ENCODE results near the gene SYNJ1.
"Not testable (repeated sequence)": the region's sequence is repeated elsewhere in the genome, so short reads cannot be mapped to it uniquely, and the experiment has no call there.

Gene SYNJ1

DNA sequence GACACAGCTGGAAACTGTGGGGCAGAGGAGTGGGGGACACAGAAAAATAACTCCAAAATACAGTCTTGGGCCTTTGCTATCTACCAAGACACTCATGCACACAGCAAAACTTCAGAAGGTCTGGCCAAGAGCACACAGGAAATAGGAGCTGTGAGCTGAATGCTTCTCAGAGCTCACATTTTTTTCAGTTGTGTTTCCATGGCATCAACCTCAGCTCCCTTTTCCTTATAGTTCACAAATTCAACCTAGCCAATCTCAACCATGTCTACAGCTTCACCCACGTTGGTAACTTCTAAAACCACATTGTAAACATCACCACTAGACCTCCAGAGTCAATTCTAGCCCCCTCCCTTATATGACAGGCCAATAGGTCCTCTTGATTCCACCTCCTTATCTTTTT is 19.6 kb upstream of the SYNJ1 start:
- Mint-ChIP-seq H3K4me1 (ENCODE audit: low read depth) (peaks cover 31% of the 10 kb centered on the region), H3K27ac (peak overlapping the region; percentile 35), H3K9me3 (ENCODE audit: low read depth) (no peaks in the 10 kb centered on the region), H3K27me3 (no peaks in the 10 kb centered on the region), H3K4me3 (no peak overlapping the region), H3K36me3 (peaks cover 37% of the 10 kb centered on the region)

DNA sequence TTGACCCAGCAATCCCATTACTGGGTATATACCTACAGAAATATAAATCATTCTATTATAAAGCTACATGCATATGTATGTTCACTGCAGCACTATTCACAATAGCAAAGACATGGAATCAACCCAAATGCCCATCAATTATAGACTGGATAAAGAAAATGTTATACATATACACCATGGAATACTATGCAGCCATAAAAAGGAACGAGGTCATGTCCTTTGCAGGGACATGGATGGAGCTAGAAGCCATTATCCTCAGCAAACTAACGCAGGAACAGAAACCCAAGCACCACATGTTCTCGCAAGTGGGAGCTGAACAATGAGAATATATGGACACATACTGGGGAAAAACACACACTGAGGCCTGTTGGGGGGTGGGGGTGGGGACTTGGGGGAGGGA is 18.9 kb upstream of the SYNJ1 start:
- not testable (repeated sequence) for H3K4me3 Mint-ChIP-seq; H3K9me3 Mint-ChIP-seq (ENCODE audit: low read depth); H3K27ac Mint-ChIP-seq; H3K27me3 Mint-ChIP-seq
- Mint-ChIP-seq H3K36me3 (peaks cover 38% of the 10 kb centered on the region), H3K4me1 (ENCODE audit: low read depth) (peaks cover 31% of the 10 kb centered on the region)

DNA sequence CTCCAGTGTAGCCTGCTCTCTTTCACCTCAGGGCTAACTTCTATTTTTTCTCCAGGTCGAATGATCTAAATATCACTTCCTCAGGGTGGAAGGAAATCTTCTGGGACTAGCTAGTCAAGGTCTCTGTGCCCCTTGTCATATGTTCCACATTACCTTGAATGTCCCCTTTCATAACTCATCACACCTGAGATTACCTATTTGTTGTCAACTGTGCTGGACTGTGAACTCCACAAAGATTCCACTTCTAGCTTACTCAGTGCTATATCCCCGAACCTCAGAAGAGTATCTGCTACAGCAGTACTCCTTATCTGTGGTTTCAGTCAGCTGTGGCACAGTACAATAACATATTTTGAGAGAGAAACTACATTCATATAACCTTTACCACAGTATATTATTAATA is 14.6 kb upstream of the SYNJ1 start:
- H3K36me3 Mint-ChIP-seq, result peaks cover 37% of the 10 kb centered on the region
- no peaks in the 10 kb centered on the region for H3K27me3 Mint-ChIP-seq
- peaks cover 13% of the 10 kb centered on the region for H3K4me1 Mint-ChIP-seq (ENCODE audit: low read depth)

DNA sequence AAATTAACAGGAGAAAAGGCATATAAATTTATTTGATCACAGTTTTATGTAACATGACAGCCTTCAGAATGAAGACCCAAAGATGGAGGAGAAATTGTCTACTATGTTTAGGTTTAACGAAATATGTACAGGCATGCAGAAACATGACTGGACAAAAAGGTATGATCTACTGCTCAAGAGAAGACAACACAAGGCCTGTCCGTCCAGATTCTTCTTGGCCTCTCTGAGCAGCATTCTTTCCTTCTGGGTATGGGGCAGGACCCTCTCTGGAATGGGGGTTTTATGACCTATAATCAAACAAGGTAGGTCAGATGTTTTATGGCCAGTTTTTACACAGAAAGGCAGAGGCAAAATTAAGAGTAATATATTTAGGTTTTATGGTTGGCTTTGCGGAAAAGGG is 13.5 kb upstream of the SYNJ1 start:
- H3K4me1 Mint-ChIP-seq (ENCODE audit: low read depth), result peaks cover 5% of the 10 kb centered on the region
- peaks cover 30% of the 10 kb centered on the region for H3K36me3 Mint-ChIP-seq
- no peak overlapping the region for H3K27ac Mint-ChIP-seq
- H3K27me3 Mint-ChIP-seq, result no peaks in the 10 kb centered on the region
- no peak overlapping the region for H3K4me3 Mint-ChIP-seq
- H3K9me3 Mint-ChIP-seq (ENCODE audit: low read depth), result no peaks in the 10 kb centered on the region

More for the DNA sequence above, 14.6 kb upstream of the SYNJ1 start:
- H3K4me3 Mint-ChIP-seq, result no peak overlapping the region
- peak overlapping the region; percentile 43 for H3K27ac Mint-ChIP-seq
- H3K9me3 Mint-ChIP-seq (ENCODE audit: low read depth), result no peaks in the 10 kb centered on the region

DNA sequence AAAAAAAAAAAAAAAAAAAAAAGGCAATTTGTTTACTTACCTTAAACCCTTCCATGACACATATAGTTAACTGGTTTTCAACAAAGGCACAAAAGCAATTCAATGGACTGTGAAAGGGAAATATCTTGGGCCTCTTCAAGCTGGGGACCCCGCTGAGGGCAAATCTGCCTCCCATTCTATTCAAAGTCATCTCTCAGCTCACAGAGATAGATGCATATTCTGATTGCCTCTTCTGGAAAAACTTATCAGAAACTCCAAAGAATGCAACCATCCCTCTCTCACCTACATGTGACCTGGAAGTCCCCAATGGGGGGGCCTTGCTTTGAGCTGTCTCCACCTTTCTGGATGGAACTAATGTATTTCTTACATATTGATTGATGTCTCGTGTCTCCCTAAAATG is 12.1 kb upstream of the SYNJ1 start:
- no peak overlapping the region for H3K27ac Mint-ChIP-seq

DNA sequence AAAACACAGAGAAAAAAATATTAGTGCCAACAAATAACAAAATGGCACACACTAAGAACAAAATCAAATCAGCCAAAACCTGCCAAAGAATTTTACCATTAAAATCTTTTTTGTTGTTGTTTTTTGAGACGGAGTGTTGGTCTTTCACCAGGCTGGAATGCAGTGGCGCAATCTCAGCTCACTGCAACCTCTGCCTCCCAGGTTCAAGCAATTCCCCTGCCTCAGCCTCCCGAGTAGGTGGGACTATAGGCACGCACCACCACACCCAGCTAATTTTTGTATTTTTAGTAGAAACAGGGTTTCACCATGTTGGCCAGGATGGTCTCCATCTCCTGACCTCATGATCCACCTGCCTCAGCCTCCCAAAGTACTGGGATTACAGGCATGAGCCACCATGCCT is 8.3 kb upstream of the SYNJ1 start:
- Mint-ChIP-seq H3K36me3 (peaks cover 26% of the 10 kb centered on the region), H3K4me1 (ENCODE audit: low read depth) (peaks cover 42% of the 10 kb centered on the region)
- H3K27me3 Mint-ChIP-seq; H3K27ac Mint-ChIP-seq; H3K4me3 Mint-ChIP-seq; H3K9me3 Mint-ChIP-seq (ENCODE audit: low read depth): not testable (repeated sequence)

More for the DNA sequence above, 12.1 kb upstream of the SYNJ1 start:
- H3K4me1 Mint-ChIP-seq (ENCODE audit: low read depth), result peaks cover 12% of the 10 kb centered on the region
- H3K4me3 Mint-ChIP-seq, result no peak overlapping the region
- H3K27me3 Mint-ChIP-seq, result no peaks in the 10 kb centered on the region
- peaks cover 31% of the 10 kb centered on the region for H3K36me3 Mint-ChIP-seq
- no peaks in the 10 kb centered on the region for H3K9me3 Mint-ChIP-seq (ENCODE audit: low read depth)

DNA sequence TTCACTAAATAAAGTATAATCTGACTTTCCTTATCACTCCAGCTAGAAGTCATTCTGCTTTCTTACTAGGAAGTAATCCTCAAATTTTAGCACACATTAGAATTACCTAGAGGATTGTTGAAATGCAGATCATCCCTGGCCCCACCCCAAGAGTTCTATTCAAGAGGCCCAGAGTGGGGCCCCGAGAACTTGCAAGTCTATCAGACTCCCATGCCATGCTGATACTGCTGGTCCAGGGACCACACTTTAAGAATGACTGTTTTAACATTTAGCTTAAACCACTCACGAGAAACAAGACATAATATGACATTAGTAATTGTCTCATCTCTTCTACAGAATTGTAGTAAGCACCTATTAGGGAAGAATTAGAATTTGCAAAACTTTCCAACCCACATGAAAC is 7.7 kb upstream of the SYNJ1 start:
- Mint-ChIP-seq H3K27me3 (no peaks in the 10 kb centered on the region), H3K36me3 (peaks cover 23% of the 10 kb centered on the region), H3K27ac (peak overlapping the region; percentile 86), H3K4me1 (ENCODE audit: low read depth) (peaks cover 48% of the 10 kb centered on the region), H3K9me3 (ENCODE audit: low read depth) (no peaks in the 10 kb centered on the region), H3K4me3 (no peak overlapping the region)

DNA sequence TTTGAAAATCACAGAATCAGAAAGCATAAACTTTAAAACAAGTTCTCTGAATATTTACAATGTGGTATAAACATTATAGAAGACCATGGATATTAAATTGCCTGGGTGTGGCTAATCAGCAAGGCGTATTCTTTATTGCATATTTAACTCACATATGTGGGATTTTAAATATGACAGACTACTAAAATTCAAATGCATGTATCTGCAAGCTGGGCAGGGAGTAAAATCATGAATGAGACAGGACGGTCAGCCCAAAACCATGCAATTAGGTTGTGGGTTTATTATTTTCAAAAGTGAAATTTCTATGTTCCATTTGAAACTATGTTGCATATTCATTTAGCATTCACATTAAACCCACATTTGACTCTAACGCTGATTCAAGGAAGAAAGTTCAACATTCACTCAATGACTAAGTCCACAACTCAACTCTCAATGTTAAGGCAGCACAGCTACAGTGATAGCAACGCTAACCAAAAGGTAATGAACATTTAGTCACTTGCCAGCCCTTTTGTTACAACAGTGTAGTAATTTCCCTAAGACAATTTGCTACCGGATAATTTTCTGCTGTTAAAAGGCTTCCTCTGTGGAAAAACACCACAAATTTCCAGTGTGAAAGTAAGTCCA is 6.3 kb upstream of the SYNJ1 start:
- H3K4me3 Mint-ChIP-seq, result no peak overlapping the region
- H3K27ac Mint-ChIP-seq, result peak overlapping the region; percentile 6
- no peaks in the 10 kb centered on the region for H3K27me3 Mint-ChIP-seq
- H3K36me3 Mint-ChIP-seq, result peaks cover 20% of the 10 kb centered on the region
- H3K4me1 Mint-ChIP-seq (ENCODE audit: low read depth), result peaks cover 54% of the 10 kb centered on the region
- H3K9me3 Mint-ChIP-seq (ENCODE audit: low read depth), result no peaks in the 10 kb centered on the region

DNA sequence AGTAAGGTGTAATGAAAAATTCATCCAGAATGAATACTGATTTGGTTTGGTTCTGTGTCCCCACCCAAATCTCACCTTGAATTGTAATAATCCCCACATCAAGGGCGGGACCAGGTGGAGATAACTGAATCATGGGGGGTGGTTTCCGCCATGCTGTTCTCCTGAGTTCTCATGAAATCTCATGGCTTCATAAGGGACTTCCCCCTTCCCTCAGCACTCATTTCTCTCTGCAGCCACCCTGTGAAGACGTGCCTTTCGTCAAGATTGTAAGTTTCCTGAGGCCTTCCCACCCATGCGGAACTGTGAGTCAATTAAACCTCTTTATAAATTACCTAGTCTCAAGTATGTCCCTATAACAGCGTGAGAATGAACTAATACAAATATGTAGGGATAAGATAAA is 5.5 kb upstream of the SYNJ1 start:
- Mint-ChIP-seq H3K27ac (peak overlapping the region; percentile 50), H3K4me1 (ENCODE audit: low read depth) (peaks cover 59% of the 10 kb centered on the region), H3K36me3 (peaks cover 17% of the 10 kb centered on the region), H3K9me3 (ENCODE audit: low read depth) (no peaks in the 10 kb centered on the region), H3K4me3 (no peak overlapping the region), H3K27me3 (no peaks in the 10 kb centered on the region)

DNA sequence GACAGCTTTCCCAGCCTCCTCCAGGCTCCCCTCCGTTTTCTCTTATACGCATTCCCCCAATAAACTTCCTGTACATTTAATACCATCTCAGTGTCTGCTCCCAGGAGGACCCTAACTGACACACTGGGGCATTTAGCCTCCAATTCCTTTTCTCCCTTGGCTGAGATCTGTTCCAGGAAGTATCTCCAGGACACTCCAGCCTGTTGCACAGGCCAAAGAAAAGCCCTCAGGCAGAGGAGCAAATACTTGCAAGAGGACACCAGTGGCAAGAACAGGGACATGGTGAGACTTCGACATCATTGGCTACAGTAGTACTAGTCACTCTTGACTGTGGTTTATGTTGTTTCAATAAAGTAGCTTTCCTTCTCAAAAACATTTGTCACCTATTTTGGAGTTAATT is 4.7 kb upstream of the SYNJ1 start:
- peaks cover 18% of the 10 kb centered on the region for H3K36me3 Mint-ChIP-seq
- no peaks in the 10 kb centered on the region for H3K9me3 Mint-ChIP-seq (ENCODE audit: low read depth)
- H3K4me1 Mint-ChIP-seq (ENCODE audit: low read depth), result peaks cover 60% of the 10 kb centered on the region
- H3K27ac Mint-ChIP-seq, result peak overlapping the region; percentile 1
- H3K27me3 Mint-ChIP-seq, result no peaks in the 10 kb centered on the region
- H3K4me3 Mint-ChIP-seq, result peak overlapping the region; percentile 24

DNA sequence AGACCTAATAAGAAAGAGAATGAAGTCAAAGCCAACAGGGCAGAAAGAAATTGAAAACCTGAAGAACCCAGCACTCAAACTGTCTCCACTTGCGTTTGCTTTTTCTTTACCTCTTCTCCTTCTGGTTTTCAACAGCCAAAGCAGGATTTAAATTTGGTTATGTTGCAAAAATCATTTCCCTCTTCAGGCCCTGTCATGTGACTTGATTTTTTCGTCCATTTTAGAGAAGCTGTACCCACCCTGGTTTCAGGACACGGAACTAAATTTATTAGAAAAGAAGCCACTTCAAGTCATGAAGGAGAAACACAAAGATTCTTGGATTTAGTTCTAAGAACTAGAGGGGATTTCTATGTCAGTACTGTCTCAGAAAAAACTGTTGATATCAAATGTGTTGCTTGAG is 1.0 kb upstream of the SYNJ1 start:
- H3K4me1 Mint-ChIP-seq (ENCODE audit: low read depth), result peaks cover 66% of the 10 kb centered on the region
- H3K4me3 Mint-ChIP-seq, result peak overlapping the region; percentile 97
- no peaks in the 10 kb centered on the region for H3K27me3 Mint-ChIP-seq
- H3K27ac Mint-ChIP-seq, result peak overlapping the region; percentile 86
- H3K36me3 Mint-ChIP-seq, result peaks cover 9% of the 10 kb centered on the region
- no peaks in the 10 kb centered on the region for H3K9me3 Mint-ChIP-seq (ENCODE audit: low read depth)

DNA sequence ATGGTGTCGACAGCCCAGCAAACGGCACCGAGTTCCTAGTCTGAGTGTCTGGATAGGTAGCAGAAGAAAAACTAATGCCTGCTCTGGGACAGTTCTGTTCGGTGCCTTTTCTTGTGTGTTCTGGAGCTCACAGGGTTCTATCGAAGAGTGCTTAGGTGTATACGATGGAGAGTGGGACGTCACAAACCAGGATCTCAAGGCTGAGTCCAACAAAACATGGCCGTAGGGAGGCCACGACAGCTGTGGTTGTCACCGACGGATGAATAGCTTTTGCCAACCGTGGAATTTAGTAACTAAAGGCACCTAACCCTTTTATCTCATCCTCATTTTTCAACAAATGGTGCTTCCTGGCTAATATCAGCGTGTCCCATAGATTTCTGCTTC is 635 bp upstream of the SYNJ1 start:
- no peaks in the 10 kb centered on the region for H3K9me3 Mint-ChIP-seq (ENCODE audit: low read depth)
- H3K27me3 Mint-ChIP-seq, result no peaks in the 10 kb centered on the region
- H3K4me3 Mint-ChIP-seq, result peak overlapping the region; percentile 97
- peaks cover 68% of the 10 kb centered on the region for H3K4me1 Mint-ChIP-seq (ENCODE audit: low read depth)
- peak overlapping the region; percentile 86 for H3K27ac Mint-ChIP-seq
- H3K36me3 Mint-ChIP-seq, result peaks cover 8% of the 10 kb centered on the region

DNA sequence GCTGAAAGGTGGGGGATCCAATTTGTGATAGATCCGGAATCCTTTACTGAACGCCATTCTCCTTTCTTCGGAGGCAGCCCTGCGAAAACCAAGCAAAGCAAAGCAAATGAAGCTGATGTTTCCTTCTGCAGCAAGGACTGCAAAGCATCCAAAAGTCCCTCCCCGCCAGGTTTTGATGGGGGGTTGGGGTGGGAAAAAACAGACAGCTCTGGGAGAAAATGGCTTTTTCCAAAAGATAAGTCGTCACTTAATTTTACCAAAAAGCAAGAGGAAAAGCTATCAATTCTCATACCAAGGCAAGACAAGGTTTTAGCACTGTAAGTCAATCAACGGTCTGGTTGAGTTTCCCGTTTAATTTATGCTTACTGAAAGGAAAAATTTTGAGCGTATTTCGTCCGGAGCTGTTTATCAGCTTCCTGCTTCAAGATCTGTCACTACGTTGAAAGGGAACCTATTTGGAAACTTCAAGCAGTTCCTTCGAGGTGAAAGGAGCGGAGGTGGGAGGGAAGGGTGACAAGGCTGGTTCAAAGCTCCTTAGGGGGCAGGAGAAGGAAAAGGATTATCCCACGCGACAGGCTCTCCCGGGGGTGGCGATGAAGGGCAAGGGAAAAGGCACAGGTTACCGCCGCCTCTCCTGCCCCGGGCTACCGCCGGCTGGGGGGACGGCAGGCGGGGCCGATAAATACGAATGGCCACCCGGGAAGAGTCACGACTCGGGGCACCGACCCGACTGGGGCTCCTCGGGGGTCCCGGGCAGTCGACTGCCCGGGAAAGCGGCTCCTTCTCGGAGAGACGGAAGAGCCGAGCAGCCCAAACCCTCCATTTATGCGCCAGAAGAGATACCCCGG is 750 bp downstream of the SYNJ1 start:
- Mint-ChIP-seq H3K9me3 (ENCODE audit: low read depth) (no peaks in the 10 kb centered on the region), H3K4me3 (peak overlapping the region; percentile 97), H3K4me1 (ENCODE audit: low read depth) (peaks cover 63% of the 10 kb centered on the region), H3K27me3 (no peaks in the 10 kb centered on the region), H3K36me3 (peaks cover 4% of the 10 kb centered on the region), H3K27ac (peak overlapping the region; percentile 95)

DNA sequence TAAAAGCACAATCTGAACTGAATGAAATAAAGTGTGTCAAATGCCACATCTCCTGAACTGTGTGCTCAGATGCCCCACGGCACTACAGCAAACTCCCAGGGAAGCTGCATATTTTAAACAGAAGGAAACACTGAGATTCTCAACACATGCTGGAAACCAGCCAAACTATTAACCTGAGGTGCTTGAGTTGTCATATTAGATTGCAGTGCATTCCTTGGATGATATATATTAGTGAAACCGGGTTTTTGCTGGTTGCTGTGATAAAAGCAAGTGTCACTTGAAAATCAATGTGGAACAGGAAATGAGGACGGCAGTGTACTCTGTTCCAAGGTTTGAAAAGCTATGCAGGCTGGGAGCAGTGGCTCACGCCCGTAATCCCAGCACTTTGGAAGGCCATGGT is 8.7 kb downstream of the SYNJ1 start:
- H3K36me3 Mint-ChIP-seq, result peaks cover 21% of the 10 kb centered on the region
- H3K27me3 Mint-ChIP-seq, result no peaks in the 10 kb centered on the region
- H3K4me1 Mint-ChIP-seq (ENCODE audit: low read depth), result peaks cover 35% of the 10 kb centered on the region
- no peaks in the 10 kb centered on the region for H3K9me3 Mint-ChIP-seq (ENCODE audit: low read depth)
- no peak overlapping the region for H3K4me3 Mint-ChIP-seq
- H3K27ac Mint-ChIP-seq, result no peak overlapping the region

DNA sequence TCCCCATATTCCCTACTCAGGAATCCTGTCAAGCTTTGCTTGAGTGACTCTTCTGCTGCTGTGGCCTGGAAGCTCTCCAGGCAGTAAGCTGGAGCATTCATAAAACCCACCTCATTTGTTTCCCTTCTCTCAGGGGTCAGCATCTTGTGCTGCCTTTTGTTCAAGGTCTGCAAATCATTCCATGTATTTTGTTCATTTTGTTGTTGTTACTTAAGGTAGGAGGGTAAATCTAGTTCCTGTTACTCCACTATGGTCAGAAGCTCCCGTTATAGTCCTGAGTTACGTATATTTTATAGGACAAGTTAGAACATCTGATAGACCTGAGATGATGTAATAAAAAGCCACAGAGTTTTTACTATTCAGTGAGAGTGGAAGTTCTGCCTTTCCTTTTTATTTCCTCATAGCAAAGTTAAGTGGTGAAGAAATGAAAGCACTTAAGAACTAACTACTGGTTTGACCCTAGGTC is 9.9 kb downstream of the SYNJ1 start:
- Mint-ChIP-seq H3K4me1 (ENCODE audit: low read depth) (peaks cover 28% of the 10 kb centered on the region), H3K27me3 (no peaks in the 10 kb centered on the region), H3K4me3 (no peak overlapping the region), H3K27ac (no peak overlapping the region), H3K36me3 (peaks cover 21% of the 10 kb centered on the region), H3K9me3 (ENCODE audit: low read depth) (no peaks in the 10 kb centered on the region)

Measured in activated naive CD8-positive, alpha-beta T cell (primary cell).